Stimulated activated naive CD8-positive, alpha-beta T cell treated with anti-CD3 and anti-CD28 coated beads, Interleukin-15, Interleukin-2, amounts not matched to agents 100 U/mL and 50 U/mL, for 24 hours (primary cell): ENCODE data around the gene LACTB.

Experiments used
- ATAC-seq: fragments of 150-1000 bp; cut with Tn5 transposase; one replicate; pipeline ENCODE4 v1.10.0; 2021
- DNase-seq: peaks from one replicate; pipeline ENCODE4 v3.0.0; 2021

LACTB gene, protein sequence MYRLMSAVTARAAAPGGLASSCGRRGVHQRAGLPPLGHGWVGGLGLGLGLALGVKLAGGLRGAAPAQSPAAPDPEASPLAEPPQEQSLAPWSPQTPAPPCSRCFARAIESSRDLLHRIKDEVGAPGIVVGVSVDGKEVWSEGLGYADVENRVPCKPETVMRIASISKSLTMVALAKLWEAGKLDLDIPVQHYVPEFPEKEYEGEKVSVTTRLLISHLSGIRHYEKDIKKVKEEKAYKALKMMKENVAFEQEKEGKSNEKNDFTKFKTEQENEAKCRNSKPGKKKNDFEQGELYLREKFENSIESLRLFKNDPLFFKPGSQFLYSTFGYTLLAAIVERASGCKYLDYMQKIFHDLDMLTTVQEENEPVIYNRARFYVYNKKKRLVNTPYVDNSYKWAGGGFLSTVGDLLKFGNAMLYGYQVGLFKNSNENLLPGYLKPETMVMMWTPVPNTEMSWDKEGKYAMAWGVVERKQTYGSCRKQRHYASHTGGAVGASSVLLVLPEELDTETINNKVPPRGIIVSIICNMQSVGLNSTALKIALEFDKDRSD

GRCh38 chr15:63121382-63122001, at the start of gene LACTB:
Gene LACTB, plus strand, starts transcription at chr15:63121861. Its CDS starts 11 bp downstream, at chr15:63121872.
- ATAC-seq, result peak; percentile 90
- DNase-seq, result peak; percentile 86

DNA sequence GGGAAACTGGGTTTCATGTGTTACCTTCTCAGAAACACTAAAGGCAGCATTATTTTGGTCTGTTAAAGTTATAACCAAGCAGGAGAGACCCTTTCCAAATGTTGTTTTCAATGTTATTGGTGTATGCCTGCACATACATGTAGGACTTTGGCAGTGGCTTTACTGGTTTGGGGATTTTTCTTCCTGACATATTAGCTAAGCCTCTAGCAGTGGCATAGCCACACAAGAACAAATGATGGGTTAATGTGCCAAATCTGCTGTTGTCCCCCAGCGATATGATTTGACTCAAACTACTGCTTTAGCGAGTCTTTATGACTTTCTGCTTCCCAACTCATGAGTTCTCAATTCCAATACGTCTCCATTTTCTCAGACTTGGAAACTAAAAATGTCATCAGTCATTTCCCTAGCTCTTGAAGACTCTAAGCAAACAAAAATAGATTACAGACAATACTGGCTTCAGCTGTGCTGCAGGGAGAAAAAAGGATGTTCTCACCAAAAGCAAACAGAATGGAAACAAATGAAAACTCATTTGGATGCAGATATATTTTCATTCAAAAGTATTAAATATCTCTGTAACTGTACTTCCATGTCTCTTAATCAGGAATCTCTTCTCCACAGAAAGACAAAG, 49.5 kb upstream of the LACTB start:
- DNase-seq (no peak), ATAC-seq (no peak)

- no peak for ATAC-seq
- no peak for DNase-seq
Observed at GRCh38 chr15:63072809-63073277, 48.8 kb upstream of the LACTB start.

DNA sequence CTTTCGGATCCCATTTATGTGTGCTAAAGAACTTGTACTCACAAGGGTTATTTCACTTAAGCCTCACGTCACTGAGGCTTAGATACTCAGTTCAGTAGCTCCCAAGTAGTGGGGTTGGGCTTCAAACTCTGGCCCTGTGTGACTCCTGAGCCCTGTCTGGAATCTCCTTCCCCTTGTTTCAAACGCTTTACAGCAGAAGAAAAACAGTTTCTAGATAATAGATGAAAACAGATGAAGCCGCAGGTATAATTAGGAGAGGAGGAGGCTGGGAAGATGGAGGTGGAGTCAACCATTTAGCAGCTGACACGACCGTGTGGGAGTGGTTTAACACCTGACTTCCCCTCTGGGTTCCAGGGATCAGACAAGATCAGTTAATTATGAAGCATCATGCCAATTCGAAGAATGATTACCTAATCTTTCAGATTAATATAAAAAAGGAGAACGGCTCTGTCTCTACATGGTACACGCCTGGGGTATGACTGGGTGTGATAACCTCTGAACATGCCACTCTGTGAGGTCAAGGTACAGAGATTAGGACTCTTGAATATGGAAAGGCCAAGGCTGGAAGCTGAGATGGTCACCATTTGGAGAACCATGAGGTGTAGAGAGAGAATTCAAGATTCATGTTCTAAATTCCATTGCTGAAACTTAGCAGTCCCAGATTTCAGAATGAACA, 48.0 kb upstream of the LACTB start:
- no peak for ATAC-seq
- no peak for DNase-seq

- no peak for DNase-seq
- ATAC-seq, result no peak
Observed at GRCh38 chr15:63075015-63075983, 46.4 kb upstream of the LACTB start.

GRCh38 chr15:63075984-63076713, 45.5 kb upstream of the LACTB start:
- no peak for DNase-seq
- ATAC-seq, result no peak

DNA sequence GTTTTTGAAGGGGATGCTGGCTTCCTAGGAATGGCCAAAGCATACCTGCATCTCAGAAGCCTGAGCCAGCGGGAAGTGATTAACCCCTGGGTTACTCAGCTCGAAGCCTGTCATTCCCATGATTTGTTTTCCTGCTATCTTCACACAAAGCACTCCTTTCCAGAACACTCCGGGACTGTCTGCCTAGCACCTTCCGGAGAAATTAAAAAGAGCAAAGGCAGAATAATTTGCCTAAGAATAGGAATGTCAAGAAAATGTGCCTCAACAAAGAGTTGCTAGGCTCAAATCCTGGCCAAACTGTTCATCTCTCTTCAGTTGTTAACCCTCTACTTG, 45.0 kb upstream of the LACTB start:
- DNase-seq, result no peak
- no peak for ATAC-seq

DNA sequence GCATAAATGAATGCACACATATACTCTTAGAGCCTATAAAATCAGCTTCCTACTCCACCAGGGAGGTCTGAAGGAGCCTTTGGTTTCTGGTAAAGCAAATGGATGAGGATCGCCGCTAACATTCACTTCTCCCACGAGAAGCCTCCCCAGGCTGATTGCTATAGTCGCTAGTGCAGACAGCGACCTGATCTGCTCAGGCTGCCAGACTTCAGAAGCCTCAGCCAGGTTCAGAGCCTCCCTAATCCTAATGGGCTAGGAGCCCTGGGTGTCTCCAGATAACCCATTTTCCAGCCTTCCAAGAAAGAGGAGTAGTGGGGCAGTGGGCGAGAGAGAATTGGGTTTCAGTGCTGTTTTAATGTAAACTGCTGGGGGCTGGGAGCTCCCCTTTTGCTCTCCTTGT, 43.7 kb upstream of the LACTB start:
- DNase-seq (no peak), ATAC-seq (no peak)

- no peak for DNase-seq
- no peak for ATAC-seq
Observed at GRCh38 chr15:63079947-63080626, 41.6 kb upstream of the LACTB start.

DNA sequence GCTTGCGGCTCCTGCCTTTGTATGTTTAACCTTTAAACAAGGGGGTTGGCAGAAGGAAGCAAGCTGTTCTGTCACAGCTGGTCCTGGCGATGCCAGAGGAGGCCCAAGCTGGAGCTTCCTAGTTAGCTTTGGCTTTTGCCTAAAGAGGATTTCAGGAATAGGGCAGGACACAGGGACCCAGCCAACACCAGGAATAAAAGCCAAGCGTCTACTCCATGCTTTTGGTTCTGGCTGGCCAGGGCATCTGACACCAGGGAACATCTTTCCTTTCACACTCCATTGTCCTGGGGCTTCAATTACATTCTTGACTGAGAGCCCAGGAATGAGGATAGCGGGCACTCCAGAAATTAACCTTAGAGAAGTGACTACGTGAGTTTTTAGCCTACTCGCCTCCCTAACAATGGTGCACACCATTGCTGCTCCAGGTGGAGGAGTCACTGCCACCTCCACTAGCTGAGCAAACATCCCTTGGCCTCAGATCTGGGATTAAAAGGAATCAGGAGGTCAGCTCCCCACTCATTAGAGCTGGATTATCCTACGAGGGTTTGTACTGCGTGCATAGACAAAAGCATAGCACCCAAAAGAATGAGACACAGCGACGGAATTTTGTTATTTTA, 40.9 kb upstream of the LACTB start:
- no peak for ATAC-seq

GRCh38 chr15:63082366-63082765, 39.3 kb upstream of the LACTB start:
- no peak for DNase-seq
- ATAC-seq, result no peak

More for the DNA sequence above, 40.9 kb upstream of the LACTB start:
- no peak for DNase-seq

GRCh38 chr15:63083044-63083443, 38.6 kb upstream of the LACTB start:
- no peak for ATAC-seq

DNA sequence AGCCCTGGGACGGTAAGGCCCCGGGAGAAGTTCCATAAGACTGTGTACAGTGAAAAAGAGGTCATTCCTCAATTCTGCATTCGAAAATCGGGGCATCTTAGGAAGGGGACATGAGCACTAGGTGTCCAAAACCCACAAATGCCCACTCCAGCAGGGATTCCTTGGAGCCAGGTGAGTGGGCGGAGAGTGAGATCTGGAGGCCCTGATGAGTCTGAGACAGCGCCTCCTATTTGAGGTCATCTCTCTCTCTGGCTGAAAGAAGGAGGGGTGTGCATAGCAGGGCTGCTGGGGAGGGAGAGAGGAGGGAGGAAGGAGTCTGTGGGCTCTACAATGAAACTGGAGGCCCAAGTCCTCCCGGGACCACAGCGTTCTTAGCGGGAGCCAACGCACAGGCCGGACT, 38.1 kb upstream of the LACTB start:
- ATAC-seq, result no peak
- DNase-seq, result no peak

More at GRCh38 chr15:63083044-63083443, 38.6 kb upstream of the LACTB start:
- DNase-seq, result no peak

GRCh38 chr15:63084806-63085205, 36.9 kb upstream of the LACTB start:
- DNase-seq, result no peak
- no peak for ATAC-seq

- ATAC-seq, result no peak
- no peak for DNase-seq
Observed at GRCh38 chr15:63085289-63085688, 36.4 kb upstream of the LACTB start.

GRCh38 chr15:63086271-63086670, 35.4 kb upstream of the LACTB start:
- DNase-seq (no peak), ATAC-seq (no peak)

- ATAC-seq (no peak), DNase-seq (no peak)
Observed at GRCh38 chr15:63086947-63087346, 34.7 kb upstream of the LACTB start.

DNA sequence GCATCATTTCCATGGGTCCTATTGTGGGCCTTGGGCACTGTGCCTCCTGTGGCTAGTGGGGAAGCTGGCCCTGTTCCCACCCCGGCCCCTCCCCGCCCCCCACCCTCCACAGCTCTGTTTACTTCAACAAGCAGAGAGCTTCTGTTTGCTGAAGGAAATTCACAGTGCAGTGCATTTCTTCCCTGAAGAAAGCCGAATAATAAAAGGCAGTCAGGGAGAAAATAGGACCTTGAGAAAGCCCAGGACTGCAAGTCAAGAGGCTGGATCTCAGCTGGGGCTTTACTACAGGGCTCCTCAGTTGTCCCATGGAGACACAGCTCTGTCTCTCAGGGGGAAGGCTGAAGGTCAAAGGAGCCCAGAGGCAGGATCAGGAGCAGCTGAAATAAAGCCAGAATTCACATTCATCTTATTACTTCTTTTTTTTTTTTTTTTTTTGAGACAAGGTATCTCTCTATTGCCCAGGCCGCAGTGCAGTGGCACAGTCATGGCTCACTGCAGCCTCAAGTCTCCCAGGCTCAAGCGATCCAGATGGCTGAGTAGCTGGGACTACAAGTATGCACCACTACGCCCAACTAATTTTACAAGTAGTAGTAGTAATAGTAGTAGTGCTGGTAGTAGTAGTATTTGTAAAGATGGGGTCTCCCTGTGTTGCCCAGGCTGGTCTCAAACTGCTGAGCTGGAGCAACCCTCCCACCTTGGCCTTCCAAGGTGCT, 33.0 kb upstream of the LACTB start:
- ATAC-seq (no peak), DNase-seq (no peak)
